Activated CD8-positive, alpha-beta T cell treated with anti-CD3 and anti-CD28 coated beads, Interleukin-2, amount 10 ng/mL, durations not matched to agents 7 days and 5 days (primary cell): ENCODE data around the gene MPP3. TPM values are rescaled to one million over a fixed set of nuclear protein-coding genes. Genes with fewer than 3 reads are reported as not detected.

Source experiments
- ATAC-seq: fragments of 150-1000 bp; cut with Tn5 transposase; one replicate; pipeline ENCODE4 v1.10.0; 2021; ENCODE audit warnings: moderate library complexity
- CTCF ChIA-PET: fragments of 350-600 bp; sonication (Branson Sonifier 250); formaldehyde crosslinking; loops from one replicate; lab custom pipeline; 2021; ENCODE audit warnings: antibody characterized with exemption; lab: Charles Lee
- POLR2A ChIA-PET: fragments of 350-600 bp; sonication (Branson Sonifier 250); formaldehyde crosslinking; loops from one replicate; lab custom pipeline; 2021; ENCODE audit warnings: antibody characterized with exemption; lab: Charles Lee
- DNase-seq: peaks from one replicate; pipeline ENCODE4 v3.0.0-alpha.2; 2020
- H3K27ac Mint-ChIP-seq: one replicate; pipeline ENCODE4 v1.8.0; 2021; ENCODE audit warnings: mild to moderate bottlenecking, mixed read lengths
- H3K27me3 Mint-ChIP-seq: one replicate; pipeline ENCODE4 v1.8.0; 2021; ENCODE audit warnings: low read depth, mixed read lengths
- H3K36me3 Mint-ChIP-seq: one replicate; pipeline ENCODE4 v1.8.0; 2021; ENCODE audit warnings: low read depth, mixed read lengths
- H3K4me1 Mint-ChIP-seq: one replicate; pipeline ENCODE4 v1.8.0; 2021; ENCODE audit warnings: low read depth, mixed read lengths
- H3K4me3 Mint-ChIP-seq: one replicate; pipeline ENCODE4 v1.8.0; 2021; ENCODE audit warnings: mild to moderate bottlenecking, mixed read lengths
- H3K9me3 Mint-ChIP-seq: one replicate; pipeline ENCODE4 v1.8.0; 2022; ENCODE audit warnings: mixed read lengths; ENCODE audit not compliant: insufficient read depth
- total RNA-seq, 2 experiments: library from RNA; stranded (reverse); gene quantifications; one replicate each; pipeline ENCODE4 v1.2.3, GENCODE V29; 2021

The MPP3 gene
- total RNA-seq, 2 experiments from 2014 or later: not detected

GRCh38 chr17:43827596-43827995 lies 5.3 kb downstream of the MPP3 start:
- Mint-ChIP-seq H3K9me3 (no peaks in the 10 kb centered on the region), H3K36me3 (no peaks in the 10 kb centered on the region)
- CTCF ChIA-PET: no interaction called here

GRCh38 chr17:43826206-43826605 lies 6.7 kb downstream of the MPP3 start:
- Mint-ChIP-seq H3K36me3 (no peaks in the 10 kb centered on the region), H3K27me3 (peaks cover 11% of the 10 kb centered on the region), H3K27ac (no peak overlapping the region), H3K4me1 (no peaks in the 10 kb centered on the region), H3K9me3 (no peaks in the 10 kb centered on the region), H3K4me3 (no peak overlapping the region)
- no peak for ATAC-seq
- CTCF ChIA-PET: no interaction called here
- POLR2A ChIA-PET: no interaction called here
- DNase-seq: no peak

More at GRCh38 chr17:43827596-43827995, 5.3 kb downstream of the MPP3 start:
- DNase-seq (no peak), ATAC-seq (no peak)
- POLR2A ChIA-PET: no interaction called here
- peaks cover 23% of the 10 kb centered on the region for H3K27me3 Mint-ChIP-seq
- no peak overlapping the region for H3K27ac Mint-ChIP-seq
- H3K4me3 Mint-ChIP-seq: no peak overlapping the region
- no peaks in the 10 kb centered on the region for H3K4me1 Mint-ChIP-seq

- Mint-ChIP-seq H3K4me1 (no peaks in the 10 kb centered on the region), H3K27me3 (peaks cover 4% of the 10 kb centered on the region), H3K27ac (no peak overlapping the region), H3K9me3 (no peaks in the 10 kb centered on the region), H3K4me3 (no peak overlapping the region), H3K36me3 (no peaks in the 10 kb centered on the region)
- ChIA-PET CTCF (no interaction called here), POLR2A (no interaction called here)
- DNase-seq (no peak), ATAC-seq (no peak)
These were observed 7.4 kb downstream of the MPP3 start for GRCh38 chr17:43825567-43825966.

- no peaks in the 10 kb centered on the region for H3K9me3 Mint-ChIP-seq
- H3K4me3 Mint-ChIP-seq: no peak overlapping the region
- no peak for ATAC-seq
- no peaks in the 10 kb centered on the region for H3K27me3 Mint-ChIP-seq
- no peak overlapping the region for H3K27ac Mint-ChIP-seq
- ChIA-PET POLR2A (no interaction called here), CTCF (no interaction called here)
- H3K4me1 Mint-ChIP-seq: no peaks in the 10 kb centered on the region
- DNase-seq: no peak
- no peaks in the 10 kb centered on the region for H3K36me3 Mint-ChIP-seq
These were observed 9.4 kb downstream of the MPP3 start for GRCh38 chr17:43823350-43824084.

- H3K36me3 Mint-ChIP-seq: no peaks in the 10 kb centered on the region
- ATAC-seq (no peak), DNase-seq (no peak)
- no peaks in the 10 kb centered on the region for H3K9me3 Mint-ChIP-seq
- CTCF ChIA-PET: no interaction called here
- no peaks in the 10 kb centered on the region for H3K4me1 Mint-ChIP-seq
- no peak overlapping the region for H3K4me3 Mint-ChIP-seq
- POLR2A ChIA-PET: no interaction called here
- H3K27ac Mint-ChIP-seq: no peak overlapping the region
- H3K27me3 Mint-ChIP-seq: no peaks in the 10 kb centered on the region
These were observed 10.3 kb downstream of the MPP3 start for GRCh38 chr17:43822570-43823190.

GRCh38 chr17:43820759-43821158 lies 12.2 kb downstream of the MPP3 start:
- Mint-ChIP-seq H3K9me3 (no peaks in the 10 kb centered on the region), H3K27ac (no peak overlapping the region), H3K27me3 (no peaks in the 10 kb centered on the region), H3K4me1 (no peaks in the 10 kb centered on the region), H3K36me3 (no peaks in the 10 kb centered on the region), H3K4me3 (no peak overlapping the region)
- POLR2A ChIA-PET: no interaction called here
- no peak for DNase-seq
- CTCF ChIA-PET: no interaction called here
- ATAC-seq: no peak

GRCh38 chr17:43818966-43819365 lies 14.0 kb downstream of the MPP3 start:
- no peak for ATAC-seq
- H3K27ac Mint-ChIP-seq: no peak overlapping the region
- no peaks in the 10 kb centered on the region for H3K9me3 Mint-ChIP-seq
- ChIA-PET CTCF (interaction anchor here (1.7 kb wide), 1 partner anchor 59 kb away, joined by 5 read pairs; no protein-coding TSS in a partner anchor), POLR2A (no interaction called here)
- H3K27me3 Mint-ChIP-seq: no peaks in the 10 kb centered on the region
- no peak overlapping the region for H3K4me3 Mint-ChIP-seq
- no peaks in the 10 kb centered on the region for H3K4me1 Mint-ChIP-seq
- DNase-seq: no peak
- H3K36me3 Mint-ChIP-seq: no peaks in the 10 kb centered on the region

GRCh38 chr17:43817826-43818225 lies 15.1 kb downstream of the MPP3 start:
- Mint-ChIP-seq H3K4me1 (no peaks in the 10 kb centered on the region), H3K9me3 (no peaks in the 10 kb centered on the region), H3K27me3 (no peaks in the 10 kb centered on the region), H3K27ac (no peak overlapping the region), H3K36me3 (no peaks in the 10 kb centered on the region), H3K4me3 (no peak overlapping the region)
- ChIA-PET POLR2A (interaction anchor here (0.6 kb wide), 2 partner anchors 9 to 126 kb away, joined by 3 read pairs; no protein-coding TSS in a partner anchor), CTCF (interaction anchor here (0.6 to 2.3 kb wide), 2 partner anchors 29 to 358 kb away, joined by 3 to 9 read pairs; partner anchors contain the start of gene CD300LG)
- ATAC-seq: no peak
- no peak for DNase-seq

- H3K27me3 Mint-ChIP-seq: no peaks in the 10 kb centered on the region
- DNase-seq: no peak
- no peak overlapping the region for H3K27ac Mint-ChIP-seq
- no peaks in the 10 kb centered on the region for H3K9me3 Mint-ChIP-seq
- H3K4me1 Mint-ChIP-seq: no peaks in the 10 kb centered on the region
- CTCF ChIA-PET: interaction anchor here (0.6 to 2.3 kb wide), 3 partner anchors 17 to 357 kb away, joined by 3 to 9 read pairs (median 3); partner anchors contain the start of gene CD300LG
- ATAC-seq: no peak
- no peaks in the 10 kb centered on the region for H3K36me3 Mint-ChIP-seq
- POLR2A ChIA-PET: interaction anchor here (0.6 kb wide), 1 partner anchor 124 kb away, joined by 3 read pairs; no protein-coding TSS in a partner anchor
- H3K4me3 Mint-ChIP-seq: no peak overlapping the region
These were observed 16.3 kb downstream of the MPP3 start for GRCh38 chr17:43816336-43817320.

GRCh38 chr17:43814714-43815113 lies 18.2 kb downstream of the MPP3 start:
- no peaks in the 10 kb centered on the region for H3K36me3 Mint-ChIP-seq
- no peak for DNase-seq
- no peaks in the 10 kb centered on the region for H3K9me3 Mint-ChIP-seq
- ChIA-PET POLR2A (no interaction called here), CTCF (no interaction called here)
- ATAC-seq: no peak
- H3K27ac Mint-ChIP-seq: no peak overlapping the region
- no peaks in the 10 kb centered on the region for H3K27me3 Mint-ChIP-seq
- H3K4me1 Mint-ChIP-seq: no peaks in the 10 kb centered on the region
- H3K4me3 Mint-ChIP-seq: no peak overlapping the region

GRCh38 chr17:43814026-43814425 lies 18.9 kb downstream of the MPP3 start:
- DNase-seq (no peak), ATAC-seq (no peak)
- Mint-ChIP-seq H3K27ac (no peak overlapping the region), H3K4me3 (no peak overlapping the region), H3K9me3 (no peaks in the 10 kb centered on the region), H3K4me1 (no peaks in the 10 kb centered on the region), H3K27me3 (no peaks in the 10 kb centered on the region), H3K36me3 (no peaks in the 10 kb centered on the region)
- POLR2A ChIA-PET: no interaction called here
- CTCF ChIA-PET: no interaction called here
